Fibroblast of mammary gland (primary cell): ENCODE data around the gene ZNF729.

Experiments used
- DNase-seq: peaks from one replicate; pipeline ENCODE4 v3.0.0-alpha.2; 2010; ENCODE audit warnings: low read depth
- H3K4me3 ChIP-seq: 2 replicates; pipeline ENCODE4 v1.5.1; 2011; ENCODE audit warnings: low read depth, mild to moderate bottlenecking, low read length, moderate library complexity; ENCODE audit not compliant: control insufficient read depth
- TF ChIP-seq, protein P1 (sequence below): conservative IDR thresholded peaks from 2 replicates; pipeline ENCODE4 v1.5.1; 2011; ENCODE audit warnings: low read depth, low read length, inconsistent platforms; ENCODE audit not compliant: control insufficient read depth, insufficient read depth

ZNF729 gene

DNA sequence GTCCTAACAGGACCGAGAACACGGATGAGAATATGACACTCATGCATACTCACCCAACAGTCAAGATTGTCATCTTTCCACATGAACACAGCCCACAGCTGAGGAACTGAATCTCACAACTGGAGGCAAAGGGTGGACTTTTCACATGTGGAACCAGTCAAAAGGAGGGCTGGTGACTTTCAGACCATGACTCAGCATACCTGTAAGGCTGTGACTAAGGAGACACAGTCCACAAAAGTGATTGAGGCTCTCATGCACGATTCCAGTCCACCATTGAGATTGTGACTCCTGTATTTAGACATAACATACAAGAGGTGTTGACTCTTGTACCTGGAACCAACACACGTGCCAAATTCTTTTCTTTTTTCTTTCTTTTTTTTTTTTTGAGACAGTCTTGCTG is 40.0 kb downstream of the ZNF729 start:
- DNase-seq: no peak
- TF ChIP-seq, protein P1, sequence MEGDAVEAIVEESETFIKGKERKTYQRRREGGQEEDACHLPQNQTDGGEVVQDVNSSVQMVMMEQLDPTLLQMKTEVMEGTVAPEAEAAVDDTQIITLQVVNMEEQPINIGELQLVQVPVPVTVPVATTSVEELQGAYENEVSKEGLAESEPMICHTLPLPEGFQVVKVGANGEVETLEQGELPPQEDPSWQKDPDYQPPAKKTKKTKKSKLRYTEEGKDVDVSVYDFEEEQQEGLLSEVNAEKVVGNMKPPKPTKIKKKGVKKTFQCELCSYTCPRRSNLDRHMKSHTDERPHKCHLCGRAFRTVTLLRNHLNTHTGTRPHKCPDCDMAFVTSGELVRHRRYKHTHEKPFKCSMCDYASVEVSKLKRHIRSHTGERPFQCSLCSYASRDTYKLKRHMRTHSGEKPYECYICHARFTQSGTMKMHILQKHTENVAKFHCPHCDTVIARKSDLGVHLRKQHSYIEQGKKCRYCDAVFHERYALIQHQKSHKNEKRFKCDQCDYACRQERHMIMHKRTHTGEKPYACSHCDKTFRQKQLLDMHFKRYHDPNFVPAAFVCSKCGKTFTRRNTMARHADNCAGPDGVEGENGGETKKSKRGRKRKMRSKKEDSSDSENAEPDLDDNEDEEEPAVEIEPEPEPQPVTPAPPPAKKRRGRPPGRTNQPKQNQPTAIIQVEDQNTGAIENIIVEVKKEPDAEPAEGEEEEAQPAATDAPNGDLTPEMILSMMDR: no peak
- no peak overlapping the region for H3K4me3 ChIP-seq

DNA sequence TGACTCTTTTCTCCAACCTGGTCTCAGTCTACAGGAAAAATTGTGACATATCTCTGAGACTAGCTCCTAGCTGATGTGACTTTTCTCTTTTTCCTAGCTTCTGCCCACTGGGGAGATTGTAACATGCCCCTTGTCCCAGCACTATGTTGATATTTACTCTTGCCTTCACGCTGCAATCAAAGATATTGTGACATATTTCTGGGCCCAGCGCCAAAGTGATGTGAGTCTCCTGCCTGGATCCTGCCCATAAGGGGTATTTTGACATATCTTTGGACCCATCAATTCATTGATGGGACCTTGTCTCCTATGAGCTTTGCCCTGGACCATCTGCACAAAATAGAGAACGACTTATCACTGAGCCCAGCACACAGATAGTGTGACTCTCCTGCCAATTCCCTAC is 41.1 kb downstream of the ZNF729 start:
- TF ChIP-seq, protein P1: no peak
- no peak for DNase-seq
- H3K4me3 ChIP-seq: no peak overlapping the region

DNA sequence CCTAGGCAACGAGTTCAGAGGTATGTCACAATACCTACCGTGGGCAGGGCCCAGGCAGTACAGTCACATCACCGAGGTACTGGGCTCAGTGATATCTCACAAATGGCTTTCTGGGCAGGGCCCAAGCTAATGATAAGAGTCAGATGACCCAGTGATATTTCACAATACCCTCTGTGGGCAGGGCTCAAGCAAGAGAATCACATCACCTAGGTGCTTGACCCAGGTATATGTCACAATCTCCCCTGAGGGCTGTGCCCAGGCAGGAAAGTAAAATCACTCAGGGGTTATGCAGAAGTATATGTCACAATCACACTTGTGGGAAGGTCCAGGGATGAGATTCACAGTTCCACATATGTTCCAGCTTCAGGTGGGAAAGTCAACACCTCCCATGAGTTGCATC is 45.3 kb downstream of the ZNF729 start:
- TF ChIP-seq, protein P1: no peak
- DNase-seq: no peak
- no peak overlapping the region for H3K4me3 ChIP-seq

GRCh38 chr19:22332924-22333323 is 46.7 kb downstream of the ZNF729 start:
- H3K4me3 ChIP-seq: no peak overlapping the region
- TF ChIP-seq, protein P1: no peak
- peak; percentile 38 for DNase-seq

GRCh38 chr19:22335716-22336115 is 49.5 kb downstream of the ZNF729 start:
- DNase-seq: no peak
- TF ChIP-seq, protein P1: no peak

GRCh38 chr19:22354665-22355064 is 68.4 kb downstream of the ZNF729 start:
- TF ChIP-seq, protein P1: no peak
- no peak for DNase-seq
- H3K4me3 ChIP-seq: no peak overlapping the region

More at GRCh38 chr19:22335716-22336115, 49.5 kb downstream of the ZNF729 start:
- H3K4me3 ChIP-seq: no peak overlapping the region
